Stomach (tissue), 4 donors: ENCODE results near the gene WNK2.

ENCODE experiments used
- CTCF ChIP-seq, 7 experiments: fragments of 450-650 bp in 4 of 7; fragments of 200-600 bp in 3 of 7; sonication (generic) in 3 of 7; IDR thresholded peaks; one replicate each; pipeline ENCODE4 v1.5.1; 2016 to 2019; ENCODE audit warnings: antibody characterized with exemption in 7 of 7, control low read depth in 2 of 7, mild to moderate bottlenecking in 1 of 7
- EP300 ChIP-seq: sonication (generic); formaldehyde crosslinking; IDR thresholded peaks from one replicate; pipeline ENCODE4 v1.6.1; 2017; ENCODE audit warnings: antibody characterized with exemption
- POLR2A ChIP-seq, 4 donors: fragments of 450-650 bp; IDR thresholded peaks; one replicate each; pipeline ENCODE4 v1.6.1; 2016; ENCODE audit warnings: antibody characterized with exemption in 4 of 4, control low read depth in 2 of 4, mild to moderate bottlenecking in 1 of 4, moderate library complexity in 1 of 4
- POLR2AphosphoS5 ChIP-seq, 3 donors: sonication (generic); formaldehyde crosslinking; IDR thresholded peaks; one replicate each; pipeline ENCODE4 v1.6.1; 2016; ENCODE audit warnings: antibody characterized with exemption in 3 of 3

- TF ChIP-seq CTCF (IDR thresholded peaks at IDR 0.05): no peak
- TF ChIP-seq POLR2AphosphoS5 (IDR thresholded peaks at IDR 0.05): no peak
- TF ChIP-seq EP300: no peak
- no peak for TF ChIP-seq POLR2A (IDR thresholded peaks at IDR 0.05)
Measured at GRCh38 chr9:93170571-93170970, 13.4 kb upstream of the WNK2 start.
